Stimulated activated CD4-positive, alpha-beta T cell treated with anti-CD3 and anti-CD28 coated beads, Interleukin-1b, Interleukin-23, amount 100 ng/mL, for 4 hours (primary cell): ENCODE measurements around the gene AUTS2.

ENCODE experiments used
- DNase-seq, 2 donors: peaks; one replicate each; pipeline ENCODE4 v3.0.0-alpha.2; 2020; ENCODE audit warnings: low read depth in 2 of 2

AUTS2 gene

DNA sequence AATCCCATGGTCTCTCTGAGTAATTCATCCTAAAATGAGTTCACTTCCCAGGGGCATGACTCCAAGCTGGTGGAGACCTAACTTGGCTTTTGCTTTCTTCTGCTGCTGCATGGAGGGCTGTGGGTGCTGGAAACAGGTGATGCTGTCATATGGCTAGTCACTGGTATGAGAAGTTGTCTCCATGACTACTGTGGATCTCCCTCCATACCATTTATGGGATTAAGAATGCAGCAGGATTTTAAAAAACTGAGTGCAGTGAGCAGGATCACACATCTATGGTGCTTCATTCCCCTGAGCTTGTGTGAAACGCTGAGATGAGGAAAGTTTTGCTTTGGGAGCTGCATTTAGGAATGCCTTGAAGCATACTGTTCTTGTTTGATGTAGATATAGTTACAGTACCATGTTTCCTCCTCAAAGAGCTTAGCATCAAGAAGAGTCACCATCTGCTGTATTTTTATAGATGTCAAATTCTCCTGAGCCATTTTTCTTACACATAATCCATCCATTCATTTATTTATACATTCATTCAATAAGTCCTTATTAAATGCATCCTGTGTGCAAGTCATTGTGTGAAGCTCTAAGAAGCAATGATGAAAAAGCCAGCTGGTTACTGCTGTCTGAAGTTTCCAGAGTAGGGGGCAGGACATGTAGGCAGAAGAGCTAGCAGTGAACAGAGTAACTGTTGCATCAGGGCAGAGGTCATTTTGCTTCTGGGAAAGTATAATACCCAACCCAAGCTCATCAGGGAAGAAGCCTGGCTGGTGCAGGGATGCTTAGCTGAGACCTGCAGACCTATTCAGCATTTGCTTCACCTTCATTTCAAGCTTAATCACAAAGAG lies 534.8 kb downstream of the AUTS2 start:
- DNase-seq: no peak

DNA sequence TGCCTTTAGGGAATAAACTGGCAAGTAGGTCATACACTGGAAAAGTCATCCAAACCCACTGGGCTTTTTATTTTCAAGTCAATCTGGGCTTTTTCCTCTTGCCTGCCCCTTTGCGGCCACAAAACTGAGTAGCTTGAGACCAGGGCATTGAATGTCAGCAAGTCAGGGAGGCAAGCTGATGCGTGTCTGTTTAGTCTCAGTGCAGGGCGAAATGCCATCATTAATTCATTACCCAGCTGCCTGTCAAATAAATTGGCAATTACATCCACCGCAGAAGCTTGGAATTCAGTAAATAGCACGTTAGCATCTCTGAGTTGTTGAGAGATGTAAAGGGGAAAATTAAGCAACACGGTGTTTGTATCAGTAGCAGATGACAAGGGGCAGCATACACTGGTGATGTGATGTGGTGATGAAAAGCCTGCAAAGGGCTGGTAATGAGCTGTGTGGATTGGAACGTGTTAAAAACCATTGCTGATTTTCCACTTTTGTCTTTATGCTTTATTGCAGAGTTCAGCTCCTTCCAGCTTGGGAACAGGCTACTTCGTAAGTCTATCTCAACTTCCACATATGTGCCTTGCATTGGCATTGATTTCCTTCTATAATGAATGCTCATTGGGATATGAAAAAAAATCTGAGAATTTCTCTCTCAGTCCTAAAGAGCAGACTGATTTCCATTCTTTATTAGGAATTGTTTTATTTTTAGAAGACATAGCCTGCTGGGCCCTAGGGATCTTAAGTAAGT lies 535.9 kb downstream of the AUTS2 start:
- DNase-seq: no peak

DNA sequence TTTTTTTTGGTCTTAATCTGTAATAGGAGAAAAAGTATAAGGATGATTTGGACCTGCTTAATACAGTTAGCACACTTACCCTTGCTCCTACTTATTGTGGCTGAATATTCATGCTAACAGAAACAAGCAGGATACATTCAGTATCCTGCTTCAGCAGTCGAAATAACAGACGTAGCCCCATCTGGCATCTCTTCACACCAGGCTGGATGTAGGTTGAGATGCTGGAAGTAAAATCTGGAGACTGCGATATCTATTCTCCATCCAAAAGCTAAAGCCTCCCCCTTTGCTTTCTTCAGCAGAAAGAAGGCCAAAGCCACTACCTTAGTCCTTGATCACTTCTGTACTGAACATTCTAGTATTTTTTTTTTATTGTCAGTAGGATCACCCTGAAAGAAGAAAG lies 537.4 kb downstream of the AUTS2 start:
- no peak for DNase-seq

DNA sequence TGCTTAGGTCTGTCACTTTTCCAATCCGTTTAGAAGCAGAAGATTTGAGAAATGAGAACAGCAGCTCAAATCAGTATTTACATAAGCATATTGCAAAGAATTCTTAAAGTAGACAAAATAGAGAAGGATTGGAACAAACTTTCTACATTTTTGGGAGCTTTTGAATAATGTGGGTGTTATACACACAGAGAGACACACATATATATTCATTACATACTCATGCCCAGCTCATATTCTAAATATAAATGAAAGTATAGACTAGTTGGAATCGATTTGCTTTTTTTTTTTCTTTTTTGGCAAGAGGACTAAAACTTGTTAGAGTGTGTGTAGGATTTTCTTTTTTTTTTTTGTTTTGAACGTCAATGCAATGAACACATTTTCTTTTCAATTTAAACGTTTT lies 538.9 kb downstream of the AUTS2 start:
- DNase-seq: no peak

DNA sequence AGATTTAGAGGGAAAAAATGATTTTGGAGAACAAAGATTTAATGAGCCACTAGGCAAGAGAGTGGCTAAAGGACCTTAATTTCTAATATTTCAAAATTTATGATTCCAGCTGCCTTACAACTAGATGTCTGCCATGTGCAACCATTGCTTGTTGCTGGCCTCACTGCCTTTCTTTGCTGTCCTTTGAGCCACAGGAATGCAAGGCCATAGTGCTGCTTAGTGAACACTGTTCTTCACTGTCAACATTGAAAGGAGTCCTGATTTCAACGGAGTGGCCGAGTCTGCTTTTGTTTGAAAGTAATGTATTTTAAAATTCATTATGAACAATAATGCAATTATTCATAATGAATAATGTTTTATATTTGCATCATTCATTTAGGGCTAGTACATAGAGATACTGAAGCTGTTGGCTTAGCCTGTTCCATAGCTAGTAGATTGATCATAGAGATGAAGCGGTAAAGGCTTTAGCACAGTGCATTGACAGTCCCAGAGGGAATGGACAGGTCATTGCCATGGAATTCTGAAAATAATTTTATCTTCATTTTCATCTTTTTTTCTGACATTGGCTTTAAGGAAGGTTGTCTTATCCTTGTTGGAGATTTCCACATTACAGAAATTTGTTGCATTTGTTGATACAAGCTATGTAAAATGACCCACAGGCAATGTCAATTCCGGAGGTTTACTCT lies 544.1 kb downstream of the AUTS2 start:
- DNase-seq: no peak

DNA sequence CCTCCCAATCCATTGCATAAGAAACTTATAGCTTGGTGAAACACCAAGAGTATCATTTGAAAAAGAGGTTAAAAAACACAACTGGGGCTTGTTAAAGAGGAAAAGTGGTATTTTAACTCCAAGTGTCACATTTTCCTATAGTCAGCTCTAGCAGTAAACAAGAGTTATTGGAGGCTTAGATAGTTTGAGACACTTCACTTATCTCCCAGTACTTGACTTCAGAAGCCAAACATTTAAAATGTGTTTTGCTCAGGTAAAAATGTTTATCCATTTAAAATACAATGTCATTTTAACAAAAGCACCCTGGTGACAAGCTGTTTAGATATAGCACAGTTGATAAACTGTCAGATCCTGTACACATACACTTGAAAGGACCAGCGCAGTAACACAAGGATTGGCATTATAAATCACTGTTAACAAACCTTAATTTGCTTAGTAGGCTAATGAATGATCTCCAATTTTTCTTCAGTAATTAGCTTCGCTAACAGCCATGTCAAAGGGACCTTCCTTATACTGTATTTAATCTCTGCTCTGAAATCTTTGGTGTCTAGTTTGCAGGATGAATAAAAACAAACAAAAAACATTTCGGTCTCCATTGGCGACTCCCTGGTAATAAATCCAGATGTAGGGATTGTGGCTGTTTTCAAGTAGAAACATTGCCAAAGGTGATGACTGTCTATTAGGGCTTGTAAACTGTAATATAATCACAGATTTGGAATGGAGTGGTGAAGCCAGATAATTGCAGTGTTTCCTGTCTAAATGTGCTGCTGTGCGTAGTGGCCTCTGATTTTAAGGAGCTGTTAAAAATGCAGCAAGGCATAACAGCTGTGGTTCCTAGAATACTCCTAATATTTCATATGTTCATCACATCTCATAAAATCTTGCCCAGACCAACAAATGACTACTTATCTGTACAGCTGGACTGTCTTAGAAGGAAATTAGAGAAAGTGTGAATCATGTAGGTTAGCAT lies 545.1 kb downstream of the AUTS2 start:
- DNase-seq: no peak

DNA sequence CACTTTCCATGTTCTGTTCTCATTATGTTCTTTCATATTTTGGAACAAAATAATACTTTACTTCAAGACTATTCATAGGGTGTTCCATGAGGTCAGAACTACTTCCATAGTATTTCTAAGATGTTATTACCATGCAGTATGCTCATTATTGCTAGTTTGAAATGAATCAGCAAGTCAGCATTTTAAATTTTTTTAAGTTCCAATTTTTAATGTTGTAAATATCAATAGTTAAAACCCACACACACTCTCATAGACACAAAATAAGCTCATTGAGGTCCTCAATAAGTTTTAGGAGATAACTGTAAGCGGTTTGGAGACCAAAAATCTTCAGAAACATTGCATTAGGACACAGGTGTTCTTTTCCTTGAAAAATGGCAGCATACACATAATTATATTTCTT lies 550.7 kb downstream of the AUTS2 start:
- DNase-seq: no peak

DNA sequence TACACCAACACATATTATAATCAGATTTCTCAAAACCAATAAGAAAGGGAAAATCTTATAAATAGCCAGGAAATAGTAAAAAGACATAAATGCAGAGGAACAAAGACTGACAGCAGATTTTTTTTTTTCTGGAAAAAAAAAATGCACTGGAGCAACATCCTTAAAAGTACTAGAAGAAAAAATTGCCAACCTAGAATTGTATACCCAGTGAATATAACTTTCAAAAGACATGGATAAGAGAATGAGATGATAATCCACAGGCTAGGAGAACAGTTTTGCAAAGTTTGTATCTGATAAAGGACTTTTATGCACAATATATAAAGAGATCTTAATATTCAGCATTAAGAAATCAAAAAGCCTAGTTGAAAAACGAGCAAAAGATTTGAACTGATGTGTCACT lies 554.0 kb downstream of the AUTS2 start:
- DNase-seq: no peak

DNA sequence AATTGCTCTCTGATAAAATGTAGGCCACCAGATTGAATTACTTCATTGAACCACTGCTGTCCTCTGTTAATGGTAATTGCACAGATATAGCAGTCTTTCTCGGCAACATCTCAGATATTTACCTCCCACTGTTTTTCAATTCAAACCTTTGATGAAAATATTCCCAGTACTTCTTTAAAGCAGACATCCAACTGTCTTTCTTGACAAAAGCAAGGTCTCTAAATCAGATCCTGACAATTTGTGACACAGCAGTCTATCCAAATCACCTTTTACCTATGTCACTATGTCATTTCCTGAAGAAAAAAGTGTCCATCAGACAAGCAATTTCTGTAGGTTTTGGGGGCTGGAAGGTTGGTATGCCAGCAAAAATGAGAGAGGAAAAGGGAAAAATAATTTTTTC lies 555.7 kb downstream of the AUTS2 start:
- DNase-seq: no peak

DNA sequence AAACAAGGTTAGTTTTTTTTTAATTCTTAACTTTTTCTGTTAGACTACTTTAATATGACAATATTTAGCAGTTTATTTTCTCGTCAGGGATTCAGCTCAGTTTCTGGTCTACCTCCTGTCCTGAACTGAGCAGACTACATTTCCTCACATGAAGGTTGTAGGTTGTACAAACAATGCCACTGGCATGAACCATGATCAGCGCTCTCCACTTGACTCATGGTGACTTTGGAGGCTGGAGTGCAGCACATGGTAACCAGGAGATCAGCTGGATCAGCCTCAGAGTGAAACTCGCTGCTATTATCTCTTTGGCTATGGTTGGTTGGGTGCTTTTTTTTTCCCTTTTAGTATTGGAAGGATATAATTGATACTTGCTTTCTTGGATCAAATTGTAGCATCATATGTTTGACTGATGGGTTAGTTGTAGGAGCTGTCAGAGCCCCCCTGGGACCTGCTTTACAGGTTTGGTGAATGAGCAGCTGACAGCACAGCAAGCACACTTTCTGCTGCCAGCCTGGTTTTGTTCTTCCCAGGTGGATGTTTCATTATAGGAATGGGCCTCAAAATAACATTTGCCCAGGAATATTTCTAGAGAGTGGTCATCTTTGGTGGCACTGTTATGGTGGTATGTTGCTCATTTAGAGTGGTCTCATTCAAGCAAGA lies 556.4 kb downstream of the AUTS2 start:
- no peak for DNase-seq

DNA sequence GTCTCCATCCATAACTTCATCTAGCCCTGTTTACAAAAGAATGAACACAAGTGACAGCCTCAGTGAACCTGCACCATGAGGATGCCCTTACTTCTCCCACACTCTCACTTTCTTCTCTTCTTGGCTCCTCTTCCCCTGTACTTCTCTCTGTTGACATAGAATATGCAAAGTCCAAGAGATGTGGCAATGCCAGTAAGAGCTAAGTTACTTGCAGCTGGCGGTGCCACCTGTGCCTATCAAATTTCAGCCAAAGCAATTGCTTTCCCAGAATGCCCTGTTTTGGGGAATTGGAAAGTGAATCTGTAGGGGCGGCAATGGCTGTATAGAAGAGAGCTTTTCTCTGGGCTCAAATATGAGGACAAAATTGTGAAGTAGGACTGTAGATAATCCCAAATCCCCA lies 557.8 kb downstream of the AUTS2 start:
- DNase-seq: no peak

DNA sequence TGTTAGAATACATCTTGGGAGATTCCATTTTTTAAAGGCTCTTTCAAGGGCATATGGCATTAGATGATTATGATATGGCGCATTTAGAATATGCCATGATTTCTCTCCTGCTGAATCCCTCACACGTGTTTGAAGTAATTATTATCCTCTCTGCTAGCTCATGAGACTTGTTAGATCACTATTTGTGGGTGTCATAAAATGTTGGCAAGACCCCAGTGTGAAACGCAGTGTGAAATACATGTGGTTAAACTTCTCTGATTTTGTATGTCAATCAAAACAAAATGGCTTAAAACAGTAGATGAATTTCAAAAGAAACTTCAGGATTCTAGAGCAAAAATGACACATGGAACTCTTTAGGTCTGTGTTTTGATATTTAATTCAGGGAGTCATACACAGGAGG lies 560.8 kb downstream of the AUTS2 start:
- DNase-seq: no peak

DNA sequence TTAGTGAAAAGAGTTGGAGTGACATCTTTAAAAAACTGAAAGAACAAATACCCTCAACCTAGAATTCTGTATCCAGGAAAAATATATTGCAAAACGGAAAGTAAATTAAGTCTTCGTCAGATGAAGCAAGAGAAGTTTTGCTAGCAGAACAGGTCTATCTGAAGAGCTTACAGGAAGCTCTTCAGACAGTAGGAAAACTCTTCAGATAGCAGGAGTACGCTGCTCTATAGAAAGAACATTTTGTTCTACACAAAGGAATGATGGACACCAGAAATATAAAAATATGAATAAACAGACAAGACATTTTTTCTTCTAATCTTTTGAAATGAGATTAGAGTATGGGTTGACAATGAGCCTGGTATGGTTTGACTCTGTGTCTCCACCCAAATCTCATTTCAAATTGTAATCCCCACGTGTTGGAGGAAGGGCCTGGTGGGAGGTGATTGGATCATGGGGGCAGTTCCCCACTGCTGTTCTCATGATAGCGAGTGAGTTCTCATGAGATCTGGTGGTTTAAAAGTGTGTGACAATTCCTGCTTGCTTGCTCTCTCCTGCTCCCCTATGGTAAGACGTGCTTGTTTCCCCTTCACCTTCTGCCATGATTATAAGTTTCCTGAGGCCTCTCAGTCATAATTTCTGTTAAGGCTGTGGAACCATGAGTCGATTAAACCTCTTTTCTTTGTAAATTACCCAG lies 567.3 kb downstream of the AUTS2 start:
- no peak for DNase-seq

DNA sequence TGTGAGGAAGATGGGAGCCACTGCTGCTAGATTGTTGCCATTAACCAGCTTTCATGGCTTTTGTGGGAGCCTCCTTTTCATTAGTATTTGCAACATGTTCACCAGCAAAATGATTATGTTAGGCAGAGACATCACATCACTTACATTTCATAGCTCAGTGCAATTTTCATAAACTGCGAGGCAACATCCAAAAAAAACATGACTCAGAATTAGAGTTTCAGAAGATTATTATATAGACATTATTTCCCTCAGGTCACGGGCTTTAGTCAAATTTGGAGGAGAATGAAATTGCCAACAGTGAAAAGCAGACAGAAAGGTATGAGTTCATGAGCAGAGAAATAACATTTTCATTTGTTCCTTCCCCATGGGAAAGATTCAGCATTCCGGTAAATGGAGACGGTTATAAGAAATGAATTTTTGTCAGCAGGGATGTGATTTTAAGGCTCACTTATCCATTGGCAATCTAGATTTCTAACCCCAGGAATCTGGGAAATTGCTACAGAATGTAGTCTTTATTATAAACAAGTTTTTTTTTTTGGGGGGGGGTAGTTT lies 573.2 kb downstream of the AUTS2 start:
- no peak for DNase-seq

DNA sequence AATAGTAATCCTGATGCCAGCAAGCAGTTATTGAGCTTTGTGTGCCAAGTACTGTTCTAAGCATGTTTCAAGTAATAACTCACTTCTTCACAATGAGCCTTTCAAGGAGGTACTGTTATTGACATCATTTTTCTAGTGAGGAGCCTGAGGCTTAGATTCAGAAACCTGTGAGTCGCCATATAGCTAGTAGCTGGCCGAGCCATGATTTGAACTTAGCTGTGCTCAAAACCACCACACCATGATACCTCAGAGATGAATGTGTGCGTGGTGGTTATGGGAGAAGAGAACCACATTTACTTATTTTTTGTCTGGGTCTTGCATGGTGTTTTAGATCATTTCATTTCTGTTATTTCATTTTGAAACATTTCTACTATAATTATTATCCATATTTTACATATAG lies 578.9 kb downstream of the AUTS2 start:
- no peak for DNase-seq

DNA sequence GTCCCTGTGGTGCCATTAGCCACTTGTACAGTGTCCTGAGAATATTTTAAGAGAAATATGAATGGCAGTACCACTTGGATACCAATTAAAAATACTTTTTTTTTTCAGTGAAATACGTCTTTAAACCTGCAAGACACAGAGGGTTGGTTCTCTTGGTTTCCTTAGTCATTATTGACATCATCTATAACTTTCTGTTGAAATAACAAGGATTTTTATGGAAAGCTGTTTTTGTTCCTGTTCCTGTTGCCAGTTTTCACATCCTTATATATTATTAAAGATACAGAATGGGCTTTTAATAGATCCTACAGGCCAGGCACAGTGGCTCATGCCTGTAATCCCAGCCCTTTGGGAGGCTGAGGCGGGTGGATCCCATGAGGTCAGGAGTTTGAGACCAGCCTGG lies 579.9 kb downstream of the AUTS2 start:
- no peak for DNase-seq

DNA sequence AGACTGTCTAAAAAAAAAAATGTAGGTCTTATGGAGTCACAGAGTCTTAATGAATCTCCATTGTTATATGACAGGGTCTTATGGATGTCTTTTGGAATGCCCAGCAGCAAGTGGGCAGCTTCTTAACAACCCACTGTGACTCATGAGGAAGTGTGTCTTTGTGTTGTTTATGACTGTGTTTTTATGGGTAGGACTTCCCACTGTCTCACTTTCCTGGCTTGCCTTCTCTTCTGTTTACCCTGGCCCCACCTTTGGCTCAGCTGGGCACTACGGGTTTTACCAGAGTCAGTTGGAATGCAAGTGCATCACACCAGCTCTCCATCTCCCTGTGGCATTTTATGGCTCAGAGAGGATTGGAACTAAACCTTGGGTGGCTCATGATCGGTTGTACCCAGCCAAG lies 580.5 kb downstream of the AUTS2 start:
- no peak for DNase-seq

DNA sequence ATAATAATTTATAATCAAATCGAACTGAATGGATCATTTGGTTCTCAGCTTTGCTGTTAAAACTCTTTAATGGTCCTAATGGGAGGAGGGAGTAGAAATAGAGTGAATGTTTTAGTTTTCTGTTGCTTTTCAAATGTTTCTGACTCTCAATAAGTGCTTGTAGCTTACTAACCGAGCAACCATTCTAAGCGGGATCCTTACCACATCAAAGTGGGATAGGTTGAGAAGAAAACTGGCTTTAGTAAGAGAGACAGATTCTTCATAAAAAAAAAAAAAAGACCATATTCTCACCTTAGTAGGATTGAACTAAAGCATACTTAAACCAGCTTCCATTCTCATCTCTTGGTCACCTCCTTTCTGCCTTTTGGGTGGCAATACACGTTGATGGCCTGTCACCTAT lies 584.2 kb downstream of the AUTS2 start:
- no peak for DNase-seq

DNA sequence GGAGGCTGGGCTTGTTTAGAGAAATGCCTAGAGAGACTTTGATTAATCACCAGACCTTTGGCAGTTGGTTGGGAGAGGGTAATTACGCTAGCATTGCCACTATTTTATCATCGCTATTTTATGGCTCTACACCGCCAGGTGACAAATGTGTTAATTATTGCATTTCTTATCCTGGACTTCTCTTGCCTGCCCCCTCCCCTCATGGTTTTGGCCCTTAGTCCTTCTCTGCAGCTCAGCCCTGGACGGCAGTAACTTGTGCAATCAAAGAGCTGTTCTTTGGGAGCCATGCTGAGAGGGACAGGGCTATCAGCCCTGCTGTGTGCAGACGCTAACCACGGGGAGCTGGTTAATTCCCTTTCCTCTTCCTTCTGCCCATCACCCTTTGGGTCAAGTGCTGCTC lies 585.0 kb downstream of the AUTS2 start:
- DNase-seq: no peak
